Measurements from ENCODE around the gene ASXL1. TPM values are rescaled to one million over a fixed set of nuclear protein-coding genes. Genes with fewer than 3 reads are reported as not detected.

ASXL1 gene
- total RNA-seq, 2 donors from 2014 or later: 88.9 to 98.6 TPM

DNA sequence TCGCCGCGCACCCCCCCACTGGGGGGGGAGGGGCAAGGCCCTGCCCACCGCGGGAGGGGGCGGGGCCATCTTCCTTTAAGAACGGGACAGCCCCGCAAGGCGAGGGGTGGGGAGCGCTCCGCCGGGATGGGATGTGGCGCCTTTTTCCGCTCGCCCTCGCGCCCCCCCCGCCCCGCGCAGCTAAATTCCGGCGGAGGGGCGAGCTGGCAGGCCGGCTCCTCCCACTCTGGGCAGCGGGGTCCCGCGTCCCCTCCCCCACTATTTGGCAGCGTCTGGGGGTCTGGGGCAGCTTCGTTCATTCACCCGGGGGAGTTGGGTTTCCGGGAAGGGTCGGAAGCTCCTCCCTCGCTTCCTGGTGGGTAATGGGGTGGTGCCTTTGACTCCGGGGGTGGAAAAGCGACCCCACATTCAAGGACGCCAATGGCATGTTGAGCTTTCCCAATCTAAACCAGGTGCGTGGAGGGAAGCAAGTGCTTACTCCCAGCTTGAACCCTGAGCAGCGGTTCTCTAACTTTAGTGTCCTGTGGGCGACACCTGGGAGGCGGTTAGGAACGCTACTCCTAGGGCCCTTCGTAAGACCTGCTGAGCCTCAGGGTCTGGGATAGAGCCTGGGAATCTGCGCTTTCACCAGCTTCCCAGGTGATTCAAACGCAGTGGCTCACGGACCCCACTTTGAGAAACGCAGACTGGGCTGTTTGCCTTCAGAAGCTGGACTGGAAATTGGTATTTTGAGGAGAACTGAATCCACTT, 927 bp downstream of the ASXL1 start:
- Histone ChIP-seq H3K36me3 (ENCODE audit: control insufficient read depth, insufficient read depth, low read length) (no peaks in the 10 kb centered on the region), H3K4me3 (ENCODE audit: low read length) (peak overlapping the region; percentile 81), H3K27ac (ENCODE audit: low read depth, low read length) (peak overlapping the region; percentile 79), H3K27me3 (ENCODE audit: control insufficient read depth, insufficient read depth, low read length, poor library complexity, severe bottlenecking) (no peaks in the 10 kb centered on the region), H3K4me1 (ENCODE audit: control insufficient read depth, insufficient read depth, low read length) (no peaks in the 10 kb centered on the region), H3K9me3 (ENCODE audit: control insufficient read depth, low read length) (no peaks in the 10 kb centered on the region), H3K9ac (ENCODE audit: extremely low read depth, low read length, poor library complexity, severe bottlenecking) (peak overlapping the region; percentile 75)
- Mint-ChIP-seq H3K27ac (peak overlapping the region; percentile 84), H3K4me1 (peaks cover 17% of the 10 kb centered on the region), H3K4me3 (peak overlapping the region; percentile 95), H3K27me3 (ENCODE audit: insufficient read depth) (peaks cover 80% of the 10 kb centered on the region), H3K9me3 (no peaks in the 10 kb centered on the region), H3K36me3 (ENCODE audit: low read depth) (peaks cover 22% of the 10 kb centered on the region)
- 0 to 3% methylated on average over 14 to 43 of the region's 46 CpGs for WGBS, 2 experiments (ENCODE audit: insufficient coverage in 1 of 2, insufficient read length in 1 of 2)
- TF ChIP-seq CTCF (conservative IDR thresholded peaks at IDR 0.05): no peak
- DNase-seq: peak; percentile 92

GRCh38 chr20:32359633-32360332, 1.7 kb downstream of the ASXL1 start:
- Mint-ChIP-seq H3K4me1 (peaks cover 17% of the 10 kb centered on the region), H3K9me3 (no peaks in the 10 kb centered on the region), H3K36me3 (ENCODE audit: low read depth) (peaks cover 22% of the 10 kb centered on the region), H3K4me3 (peak overlapping the region; percentile 95), H3K27me3 (ENCODE audit: insufficient read depth) (peaks cover 73% of the 10 kb centered on the region), H3K27ac (peak overlapping the region; percentile 84)
- Histone ChIP-seq H3K36me3 (ENCODE audit: control insufficient read depth, insufficient read depth, low read length) (no peaks in the 10 kb centered on the region), H3K27me3 (ENCODE audit: control insufficient read depth, insufficient read depth, low read length, poor library complexity, severe bottlenecking) (no peaks in the 10 kb centered on the region), H3K27ac (ENCODE audit: low read depth, low read length) (peak overlapping the region; percentile 79), H3K9ac (ENCODE audit: extremely low read depth, low read length, poor library complexity, severe bottlenecking) (peak overlapping the region; percentile 75), H3K9me3 (ENCODE audit: control insufficient read depth, low read length) (no peaks in the 10 kb centered on the region), H3K4me1 (ENCODE audit: control insufficient read depth, insufficient read depth, low read length) (no peaks in the 10 kb centered on the region), H3K4me3 (ENCODE audit: low read length) (peak overlapping the region; percentile 81)
- DNase-seq: no peak
- 41 to 57% methylated on average over 8 to 11 of the region's 11 CpGs for WGBS, 2 experiments (ENCODE audit: insufficient coverage in 1 of 2, insufficient read length in 1 of 2)
- TF ChIP-seq CTCF (conservative IDR thresholded peaks at IDR 0.05): no peak

DNA sequence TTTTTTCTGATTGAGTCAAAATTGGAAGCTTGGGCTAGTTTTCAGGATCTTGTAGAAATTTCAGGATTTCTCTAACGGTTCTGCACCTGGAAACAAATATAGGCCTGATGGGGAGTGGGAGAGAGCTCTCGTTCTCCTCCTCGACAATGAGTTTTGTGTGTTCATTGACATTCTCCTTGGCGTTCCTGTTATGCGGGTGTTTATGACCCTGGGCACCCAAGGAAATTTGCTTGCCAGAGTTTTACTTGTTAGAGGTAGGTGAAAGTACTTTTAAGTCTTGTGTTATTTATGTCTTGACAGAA, 2.2 kb downstream of the ASXL1 start:
- H3K4me1 Mint-ChIP-seq: peaks cover 17% of the 10 kb centered on the region
- no peak for TF ChIP-seq CTCF (conservative IDR thresholded peaks at IDR 0.05)
- Histone ChIP-seq H3K4me1 (ENCODE audit: control insufficient read depth, insufficient read depth, low read length) (no peaks in the 10 kb centered on the region), H3K9ac (ENCODE audit: extremely low read depth, low read length, poor library complexity, severe bottlenecking) (peak overlapping the region; percentile 75), H3K27me3 (ENCODE audit: control insufficient read depth, insufficient read depth, low read length, poor library complexity, severe bottlenecking) (no peaks in the 10 kb centered on the region), H3K36me3 (ENCODE audit: control insufficient read depth, insufficient read depth, low read length) (no peaks in the 10 kb centered on the region), H3K4me3 (ENCODE audit: low read length) (peak overlapping the region; percentile 81), H3K9me3 (ENCODE audit: control insufficient read depth, low read length) (no peaks in the 10 kb centered on the region), H3K27ac (ENCODE audit: low read depth, low read length) (no peak overlapping the region)
- peaks cover 68% of the 10 kb centered on the region for H3K27me3 Mint-ChIP-seq (ENCODE audit: insufficient read depth)
- WGBS, 2 experiments (ENCODE audit: insufficient coverage in 1 of 2, insufficient read length in 1 of 2): 93 to 100% methylated on average over 5 of the region's 5 CpGs
- H3K27ac Mint-ChIP-seq: no peak overlapping the region
- DNase-seq: no peak
- no peaks in the 10 kb centered on the region for H3K9me3 Mint-ChIP-seq
- H3K4me3 Mint-ChIP-seq: peak overlapping the region; percentile 95
- H3K36me3 Mint-ChIP-seq (ENCODE audit: low read depth): peaks cover 22% of the 10 kb centered on the region

Data from endodermal cell (in vitro differentiated cells).